Measurements from ENCODE around the gene TYK2. TPM values are rescaled to one million over a fixed set of nuclear protein-coding genes. Genes with fewer than 3 reads are reported as not detected.
"Not testable (repeated sequence)": the region's sequence is repeated elsewhere in the genome, so short reads cannot be mapped to it uniquely, and the experiment has no call there.

TYK2 gene
- polyA plus RNA-seq, 12 donors: 52.4 to 126 (median 61.0) TPM; not detected in 1

DNA sequence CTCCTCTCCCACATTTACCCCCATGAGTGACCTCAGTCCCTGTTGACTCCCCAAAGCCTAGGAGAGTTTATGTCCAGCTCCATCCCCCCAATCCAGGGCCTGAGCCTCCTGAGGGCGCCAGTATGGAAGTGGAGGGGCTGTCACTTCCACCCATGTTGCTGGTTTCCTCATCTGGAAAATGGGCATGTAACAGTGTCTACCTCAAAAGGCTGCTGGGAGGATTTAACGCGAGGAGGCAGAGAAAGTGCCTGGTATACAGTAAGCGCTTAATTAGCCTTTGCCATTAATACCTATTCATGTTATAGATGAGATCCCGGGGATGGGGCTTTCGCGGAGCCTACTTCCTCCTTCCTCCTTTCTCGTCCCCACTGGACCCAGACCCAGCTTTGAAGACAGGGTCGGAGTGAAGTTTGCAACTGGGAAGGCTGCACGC lies 476 bp downstream of the TYK2 start:
- no peak for DNase-seq

DNA sequence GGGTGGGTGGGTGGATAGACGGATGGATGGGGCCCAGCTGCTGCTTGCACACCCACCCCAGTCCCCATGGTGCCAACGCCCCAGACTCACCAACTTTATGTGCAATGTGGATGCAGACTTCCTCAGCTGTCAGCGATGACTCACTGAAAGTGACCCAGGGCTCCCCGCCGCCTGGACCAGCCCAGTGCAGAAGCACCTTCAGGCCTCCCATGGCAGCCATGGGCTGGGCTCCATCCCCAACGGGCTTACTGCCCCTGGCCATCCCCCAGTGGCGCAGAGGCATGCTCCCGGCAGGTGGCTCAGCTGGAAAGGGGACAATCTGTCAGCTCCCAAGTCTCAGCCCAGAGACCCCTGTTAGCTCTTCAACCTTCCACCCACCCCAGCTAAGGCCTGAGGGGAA lies 2.2 kb downstream of the TYK2 start:
- no peak for DNase-seq

DNA sequence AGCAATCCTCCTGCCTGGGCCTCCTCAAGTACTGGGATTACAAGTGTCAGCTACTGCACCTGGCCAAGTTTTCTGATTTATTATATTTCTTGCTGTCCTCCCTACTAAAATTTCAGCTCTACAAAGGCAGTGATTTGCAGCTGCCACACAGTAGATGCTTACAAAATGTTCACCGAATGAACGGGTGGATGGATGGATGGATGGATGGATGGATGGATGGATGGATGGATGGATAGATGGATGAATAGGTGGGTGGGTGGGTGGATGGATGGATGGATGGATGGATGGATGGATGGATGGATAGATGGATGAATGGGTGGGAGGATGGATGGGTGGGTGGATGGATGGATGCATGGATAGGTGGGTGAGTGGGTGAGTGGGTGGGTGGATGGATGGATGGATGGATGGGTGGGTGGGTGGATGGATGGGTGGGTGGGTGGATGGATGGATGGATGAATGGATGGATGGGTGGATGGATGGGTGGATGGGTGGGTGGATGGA lies 3.2 kb downstream of the TYK2 start:
- DNase-seq: not testable (repeated sequence)

DNA sequence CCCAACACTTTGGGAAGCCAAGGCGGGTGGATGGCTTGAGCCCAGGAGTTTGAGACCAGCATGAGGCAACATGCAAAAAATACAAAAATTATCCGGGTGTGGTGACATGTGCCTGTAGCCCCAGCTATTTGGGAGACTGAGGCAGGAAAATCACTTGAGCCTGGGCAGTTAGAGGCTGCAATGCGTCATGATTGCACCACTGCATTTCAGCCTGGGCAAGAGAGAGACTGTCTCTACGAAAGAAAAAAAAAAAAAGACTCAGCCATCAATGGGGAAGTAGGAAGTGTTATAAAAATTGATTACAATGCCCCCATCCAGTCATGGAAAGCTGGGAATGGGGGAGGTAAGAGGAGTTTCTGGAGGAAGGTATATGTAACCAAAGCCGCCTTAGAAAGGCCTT lies 5.4 kb downstream of the TYK2 start:
- DNase-seq: no peak

DNA sequence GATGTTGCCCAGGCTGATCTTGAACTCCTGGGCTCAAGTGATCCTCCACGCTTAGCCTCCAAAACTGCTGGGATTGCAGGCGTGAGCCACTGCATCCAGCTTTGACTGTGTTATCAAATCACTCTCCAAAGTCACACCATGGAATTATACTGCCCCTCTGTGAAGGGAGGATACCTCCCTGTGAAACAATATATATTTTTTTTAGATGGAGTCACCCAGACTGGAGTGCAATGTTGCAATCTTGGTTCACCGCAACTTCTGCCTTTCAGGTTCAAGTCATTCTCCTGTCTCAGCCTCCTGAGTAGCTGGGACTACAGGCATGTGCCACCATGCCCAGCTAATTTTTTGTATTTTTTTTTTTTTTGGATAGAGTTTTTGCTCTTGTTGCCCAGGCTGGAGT lies 7.7 kb downstream of the TYK2 start:
- DNase-seq: no peak

DNA sequence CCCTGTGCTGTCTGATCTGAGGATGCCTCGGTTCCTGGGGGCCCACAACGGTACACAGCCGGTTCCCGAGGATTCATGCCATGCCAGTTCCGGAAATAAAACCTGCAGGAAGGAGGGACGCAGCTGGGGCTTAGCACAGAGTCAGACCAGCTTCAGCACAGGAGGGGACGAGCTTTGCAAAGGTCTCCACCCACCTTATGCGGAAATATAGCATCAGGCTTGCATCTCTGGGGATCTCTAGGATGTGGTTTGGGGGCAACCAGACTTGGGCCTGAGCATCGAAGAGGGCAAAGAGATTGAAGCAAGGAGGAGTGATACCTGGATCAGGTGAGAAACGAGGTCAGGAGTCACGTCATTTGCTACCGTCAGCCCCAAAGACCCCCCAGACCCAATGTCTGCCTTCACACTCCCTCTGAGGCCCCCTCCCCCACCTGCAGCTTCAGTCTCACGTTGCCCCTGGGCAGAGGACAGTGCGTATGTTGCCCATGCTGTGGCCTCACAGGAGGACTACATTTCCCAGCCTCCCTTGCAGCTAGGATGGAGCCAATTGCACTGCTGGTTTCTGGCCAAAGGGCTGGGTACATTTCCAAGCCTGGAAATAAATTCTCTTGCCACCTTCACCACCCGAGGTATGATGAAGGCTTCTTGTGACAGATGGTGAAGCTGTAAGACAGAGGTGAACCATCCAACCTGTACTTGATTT lies 12.1 kb downstream of the TYK2 start:
- DNase-seq: no peak

DNA sequence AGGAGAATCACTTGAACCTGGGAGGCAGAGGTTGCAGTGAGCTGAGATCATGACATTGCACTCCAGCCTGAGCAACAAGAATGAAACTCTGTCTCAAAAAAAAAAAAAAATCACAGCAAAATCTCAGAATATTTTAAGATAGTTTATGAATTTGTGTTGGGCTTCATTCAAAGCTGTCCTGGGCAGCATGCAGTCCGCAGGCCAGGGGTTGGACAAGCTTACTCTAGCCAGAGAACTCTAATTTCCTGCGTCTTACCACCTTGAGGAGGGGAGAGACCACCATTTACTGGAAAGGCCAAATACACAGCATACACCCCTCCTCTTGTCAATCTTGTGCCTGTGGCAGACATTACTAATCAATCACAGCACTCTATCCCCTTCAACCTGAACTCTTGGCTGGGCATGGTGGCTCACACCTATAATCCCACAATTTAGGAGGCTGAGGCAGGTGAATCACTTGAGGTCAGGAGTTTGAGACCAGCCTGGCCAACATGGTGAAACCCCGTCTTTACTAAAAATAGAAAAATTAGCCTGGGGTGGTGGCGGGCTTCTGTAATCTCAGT lies 13.3 kb downstream of the TYK2 start:
- DNase-seq: not testable (repeated sequence)

DNA sequence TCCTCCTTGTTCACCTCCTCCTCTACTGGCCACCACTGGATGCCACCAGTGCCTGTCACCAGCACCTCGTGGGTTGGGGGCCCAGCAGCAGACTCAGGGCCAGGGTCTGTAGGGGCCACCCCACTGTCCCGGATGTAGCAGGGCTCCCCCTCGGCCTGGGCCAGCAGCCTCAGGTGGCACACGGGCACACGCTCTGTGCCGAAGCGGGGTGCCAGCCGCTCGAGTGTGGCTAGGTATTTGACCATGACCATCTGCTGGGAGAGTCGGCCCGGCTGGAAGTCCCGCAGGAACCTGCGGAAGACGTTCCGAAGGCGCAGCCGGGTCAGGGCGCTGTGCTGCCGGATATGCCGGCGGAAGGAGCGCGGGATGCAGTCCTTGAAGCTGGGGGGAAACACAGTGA lies 14.9 kb downstream of the TYK2 start:
- no peak for DNase-seq

DNA sequence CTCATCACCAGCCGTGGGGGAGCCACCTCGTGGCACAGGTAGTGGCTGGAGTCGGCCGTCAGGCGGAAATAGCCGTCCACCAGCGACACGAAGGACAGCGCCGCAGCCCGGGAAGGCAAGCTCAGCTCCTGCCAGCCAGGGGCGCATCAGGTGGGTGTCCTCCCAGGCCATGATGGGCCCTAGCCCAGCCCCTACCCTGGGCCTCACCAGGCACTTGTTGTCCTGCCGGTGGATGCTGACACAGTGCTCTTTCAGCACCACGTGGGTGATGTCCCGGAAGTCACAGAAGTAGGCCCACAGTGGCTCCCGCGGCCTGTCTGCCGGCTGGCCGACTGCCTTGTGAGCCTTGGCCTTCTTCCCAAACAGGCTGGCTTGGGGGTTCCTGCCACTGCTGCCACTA lies 15.7 kb downstream of the TYK2 start:
- no peak for DNase-seq

DNA sequence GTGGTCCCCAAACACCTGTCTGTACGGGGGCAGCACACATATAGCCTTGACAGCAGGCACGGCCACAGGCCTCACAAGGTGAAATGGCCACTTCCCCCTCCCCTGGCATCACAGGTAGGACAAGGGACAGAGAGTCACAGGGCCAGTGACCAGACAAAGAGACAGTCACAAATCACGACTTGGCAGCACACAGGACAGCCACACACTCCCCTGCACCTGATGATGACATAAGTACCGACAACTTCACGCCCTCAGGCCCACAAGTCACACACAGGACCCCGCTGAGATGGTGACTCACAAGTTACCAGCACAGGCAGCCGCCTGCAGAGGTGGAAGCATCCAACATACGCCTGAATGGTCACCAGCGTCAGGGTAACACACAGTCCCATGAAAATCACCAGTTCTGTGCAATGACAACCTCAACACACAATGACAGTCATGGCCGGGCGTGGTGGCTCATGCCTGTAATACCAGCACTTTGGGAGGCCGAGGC lies 16.5 kb downstream of the TYK2 start:
- no peak for DNase-seq

DNA sequence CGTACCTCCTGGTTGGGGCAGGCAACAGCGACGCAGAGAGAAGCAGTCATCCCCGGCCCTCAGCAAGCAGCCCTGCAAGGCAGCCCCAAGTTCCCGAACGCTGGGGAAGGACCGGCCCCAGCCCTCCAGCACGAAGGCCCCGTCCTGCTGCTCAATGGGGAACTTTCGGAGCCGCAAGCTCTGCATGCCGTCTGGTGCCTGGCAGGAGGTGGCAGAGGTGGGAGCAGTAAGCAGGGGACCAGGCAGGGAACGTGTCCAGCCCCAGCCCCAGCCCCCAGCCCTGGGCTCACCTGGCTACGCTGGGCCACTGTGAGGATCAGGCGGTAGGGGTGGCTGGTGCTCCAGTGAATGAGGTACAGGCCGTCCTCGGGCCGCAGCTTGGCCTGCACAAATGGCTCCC lies 18.1 kb downstream of the TYK2 start:
- DNase-seq: no peak

DNA sequence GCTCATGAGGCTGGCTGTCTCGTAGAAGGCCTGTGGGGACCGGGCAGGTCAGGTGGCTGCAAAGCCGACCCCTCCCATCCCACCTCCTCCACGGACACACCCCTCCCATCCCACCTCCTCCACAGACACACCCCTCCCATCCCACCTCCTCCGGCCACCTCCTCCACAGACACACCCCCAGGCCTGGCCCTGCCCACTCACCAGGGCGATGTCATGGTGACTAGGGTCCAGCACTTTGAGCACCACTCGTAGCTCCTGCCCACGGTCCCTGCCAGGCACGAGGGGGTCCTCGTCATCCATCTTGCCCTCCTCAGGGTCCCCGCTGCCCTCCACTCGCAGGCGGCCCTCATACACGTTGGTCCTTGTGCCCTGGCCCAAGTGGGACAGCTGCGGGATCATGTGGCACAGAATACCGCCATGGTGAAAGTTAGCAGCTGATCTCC lies 18.8 kb downstream of the TYK2 start:
- DNase-seq: no peak

DNA sequence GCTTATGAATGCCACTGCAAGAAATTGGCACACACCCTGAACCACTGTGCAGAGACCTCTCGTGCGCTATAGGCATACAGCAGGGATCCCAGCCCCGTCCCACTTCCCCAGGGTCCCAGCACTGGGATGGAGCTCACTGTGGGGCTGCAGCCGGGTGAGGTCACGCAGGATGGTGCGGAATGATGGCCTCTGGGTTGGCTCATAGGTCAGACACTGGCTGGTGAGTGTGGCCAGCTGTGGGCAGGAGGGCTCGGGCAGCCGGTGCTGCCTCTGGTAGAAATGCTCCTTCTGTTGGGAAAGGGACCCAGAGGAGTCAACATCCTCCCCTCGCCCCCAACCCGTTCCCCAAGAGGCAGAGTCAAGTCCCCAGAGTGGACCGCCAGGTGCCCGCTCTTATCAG lies 23.9 kb downstream of the TYK2 start:
- no peak for DNase-seq

DNA sequence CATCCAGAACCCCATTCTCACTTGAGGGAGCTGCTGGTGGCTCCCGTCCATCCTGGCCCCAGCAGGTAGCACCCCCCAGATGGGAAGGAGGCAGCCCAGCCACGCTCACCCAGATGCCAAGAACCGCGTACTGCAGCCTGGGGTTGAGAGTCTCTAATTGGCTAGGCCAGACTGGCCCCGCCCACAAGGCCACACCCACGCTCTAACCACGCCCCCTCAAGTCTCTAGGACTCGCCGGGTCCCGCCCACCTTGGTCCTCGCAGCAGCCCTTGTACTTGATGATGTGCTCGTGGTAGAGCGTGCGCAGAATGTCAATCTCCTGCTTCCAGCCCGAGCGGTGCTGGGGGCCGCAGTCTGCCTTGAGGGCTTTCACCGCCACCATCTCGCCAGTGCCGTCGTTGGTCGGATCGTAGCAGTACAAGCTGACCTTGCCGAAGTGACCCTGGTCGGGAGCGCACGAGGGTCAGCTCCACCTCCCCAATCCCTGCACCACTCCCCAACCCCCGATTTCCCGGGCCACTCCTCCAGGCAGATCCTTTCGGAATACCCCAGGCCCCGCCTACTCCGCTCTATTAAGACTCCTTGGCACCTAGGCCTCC lies 26.5 kb downstream of the TYK2 start:
- DNase-seq: no peak

DNA sequence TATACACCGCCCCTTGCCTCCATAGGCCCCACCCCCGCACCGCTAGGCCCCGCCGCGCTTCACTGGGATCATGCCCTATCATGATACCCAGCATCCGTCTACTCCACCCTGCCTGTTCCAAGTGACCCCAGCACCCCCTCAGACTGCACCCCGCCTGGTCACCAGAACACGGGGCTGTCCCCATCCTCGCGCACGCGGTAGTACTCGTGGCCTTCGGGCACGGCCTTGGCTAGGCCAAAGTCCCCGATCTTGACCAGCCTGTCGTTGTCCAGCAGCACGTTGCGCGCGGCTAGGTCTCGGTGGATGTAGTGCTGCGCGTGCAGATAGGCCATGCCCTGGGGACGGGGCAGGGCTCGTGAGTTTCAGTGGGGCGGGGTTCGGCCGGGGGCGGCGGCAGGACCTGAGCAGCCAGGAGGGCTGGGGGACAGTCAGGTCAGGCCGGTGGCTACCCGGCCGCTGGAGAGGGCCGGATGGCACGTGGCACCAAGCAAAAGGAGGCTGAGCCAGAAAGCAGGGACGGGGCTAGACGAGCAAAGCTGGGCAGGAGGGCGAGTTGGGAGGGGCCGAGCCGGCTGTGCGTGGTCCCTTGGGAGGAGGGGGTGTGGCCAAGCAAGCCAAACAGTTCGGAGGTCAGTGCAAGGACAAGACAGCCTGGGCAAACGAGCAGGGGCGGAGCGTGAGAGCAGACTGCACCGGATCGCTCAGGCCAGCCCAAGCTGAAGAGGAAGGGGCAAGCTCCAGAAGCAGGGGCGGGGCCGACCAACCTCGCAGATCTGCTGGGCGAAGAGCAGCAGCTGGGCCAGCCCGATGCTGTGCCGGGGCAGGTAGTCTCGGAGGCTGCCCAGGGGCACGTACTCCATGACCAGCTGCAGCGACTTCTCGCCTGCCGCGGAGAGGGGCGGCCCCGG lies 27.4 kb downstream of the TYK2 start:
- peak; percentile 36 for DNase-seq

DNA sequence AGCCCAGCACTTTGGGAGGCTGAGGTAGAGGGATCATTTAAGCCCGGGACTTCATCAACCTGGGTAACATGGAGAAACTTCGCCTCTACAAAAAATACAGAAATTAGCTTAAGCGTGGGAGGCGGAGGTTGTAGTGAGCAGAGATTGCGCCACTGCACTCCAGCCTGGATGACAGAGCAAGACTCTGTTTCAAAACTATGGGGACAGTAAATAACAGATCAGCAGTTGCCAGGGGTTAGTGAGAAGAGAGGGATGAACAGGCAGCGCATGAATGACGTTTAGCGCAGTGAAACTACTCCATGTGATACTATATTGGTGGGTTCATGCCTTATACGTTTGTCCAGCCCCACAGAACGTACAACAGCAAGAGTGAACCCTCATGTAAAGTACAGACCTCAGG lies 33.9 kb downstream of the TYK2 start:
- DNase-seq: no peak

DNA sequence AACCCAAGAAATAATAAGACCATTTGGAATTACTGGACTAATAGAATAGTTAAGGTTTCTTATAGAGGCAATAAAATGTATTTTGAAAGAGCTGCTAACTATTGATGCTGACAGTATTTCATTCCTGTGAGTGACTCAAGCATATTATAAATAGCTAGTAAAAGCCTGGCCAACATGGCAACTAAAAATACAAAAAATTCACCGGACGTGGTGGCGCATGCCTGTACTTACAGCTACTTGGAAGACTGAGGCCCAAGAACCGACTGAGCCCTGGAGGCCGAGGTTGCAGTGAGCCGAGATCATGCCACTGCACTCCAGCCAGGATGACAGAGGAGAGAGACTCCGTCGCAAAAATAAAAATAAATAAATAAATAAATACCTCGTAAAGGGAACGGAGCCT lies 35.6 kb downstream of the TYK2 start:
- no peak for DNase-seq

DNA sequence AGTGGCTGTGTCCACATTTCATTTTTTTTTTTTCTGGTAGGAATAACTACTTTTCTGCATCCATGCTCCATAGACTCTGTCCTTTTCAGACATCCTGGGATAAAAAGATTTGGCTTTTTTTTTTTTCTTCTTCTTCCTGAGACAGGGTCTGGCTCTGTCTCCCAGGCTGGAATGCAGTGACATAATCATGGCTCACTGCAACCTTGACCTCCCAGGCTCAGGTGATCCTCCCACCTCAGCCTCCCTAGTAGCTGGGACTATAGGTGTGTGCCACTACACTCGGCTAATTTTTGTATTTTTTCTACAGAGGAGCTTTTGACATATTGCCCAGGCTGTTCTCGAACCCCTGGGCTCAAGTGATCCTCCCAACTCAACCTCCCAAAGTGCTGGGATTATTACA lies 36.9 kb downstream of the TYK2 start:
- no peak for DNase-seq

DNA sequence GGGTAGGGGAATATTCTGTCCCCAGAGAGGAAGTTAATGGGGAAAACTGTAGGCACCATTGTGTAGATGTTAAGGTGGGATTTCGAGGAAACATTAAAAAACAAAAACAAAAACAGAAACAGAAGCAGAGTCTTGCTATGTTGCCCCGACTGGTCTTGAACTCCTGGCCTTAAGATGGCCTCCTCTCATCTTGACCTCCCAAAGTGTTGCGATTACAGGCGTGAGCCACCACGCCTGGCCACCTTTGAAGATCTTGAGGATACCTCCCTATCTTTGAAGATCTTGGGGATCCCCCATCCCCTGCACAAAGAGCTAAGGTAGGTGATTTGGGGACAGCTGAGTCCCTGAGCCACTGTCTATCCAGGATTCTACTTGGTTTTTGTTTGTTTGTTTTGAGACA lies 40.4 kb downstream of the TYK2 start:
- DNase-seq: no peak

DNA sequence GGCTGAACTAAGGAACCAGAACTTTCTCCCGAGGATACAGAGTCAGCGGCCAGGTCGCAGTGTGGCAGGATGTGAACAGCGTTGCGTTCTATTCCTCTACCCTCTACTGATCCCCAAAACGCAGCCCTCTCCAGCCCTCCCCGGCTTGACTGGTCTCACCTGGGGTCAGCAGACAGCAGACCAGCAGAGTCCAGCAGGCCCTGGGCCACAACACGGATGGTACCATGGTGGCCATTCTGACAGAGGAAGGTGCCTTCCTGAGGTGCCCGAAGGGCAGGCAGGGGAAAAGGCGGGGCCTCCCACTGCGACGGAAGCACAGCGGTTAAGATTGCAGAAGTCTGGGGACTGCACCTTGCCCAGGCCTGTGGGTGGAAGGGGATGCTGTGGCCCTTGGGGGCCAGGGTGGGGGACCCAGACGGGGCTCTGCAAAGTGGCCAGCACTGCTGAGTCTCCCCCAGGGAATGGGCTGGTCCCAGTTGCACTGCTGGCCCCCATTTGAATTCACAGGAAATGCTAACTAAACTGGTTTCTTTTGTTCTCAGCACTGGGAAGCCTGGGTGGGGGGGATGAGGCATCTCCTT lies 40.9 kb downstream of the TYK2 start, which contains the start of gene ICAM3:
TSS of gene ICAM3 (minus strand) at position 245 of the 581 bp plus-strand sequence. CDS start at position 235, 10 bp downstream.
- DNase-seq: no peak

DNA sequence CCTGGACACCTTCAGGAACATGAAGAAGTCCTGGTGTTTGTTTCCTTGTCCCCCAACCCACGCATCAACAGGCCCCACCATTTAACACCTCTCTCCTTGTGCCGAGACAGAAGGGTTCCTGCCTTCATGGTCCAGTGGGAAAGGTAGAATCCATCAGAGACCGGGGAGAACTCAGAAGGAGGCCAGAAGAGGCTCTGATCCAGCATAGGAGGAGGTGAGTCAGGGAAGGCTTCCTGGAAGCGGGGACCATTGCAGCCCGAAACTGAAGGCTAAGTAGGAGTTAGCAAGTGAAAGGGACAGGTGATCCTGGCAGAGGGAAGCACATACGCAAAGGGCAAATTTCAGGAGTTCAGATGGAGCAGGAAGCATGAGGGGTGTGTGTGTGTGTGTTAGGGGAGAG lies 41.4 kb downstream of the TYK2 start:
- no peak for DNase-seq

DNA sequence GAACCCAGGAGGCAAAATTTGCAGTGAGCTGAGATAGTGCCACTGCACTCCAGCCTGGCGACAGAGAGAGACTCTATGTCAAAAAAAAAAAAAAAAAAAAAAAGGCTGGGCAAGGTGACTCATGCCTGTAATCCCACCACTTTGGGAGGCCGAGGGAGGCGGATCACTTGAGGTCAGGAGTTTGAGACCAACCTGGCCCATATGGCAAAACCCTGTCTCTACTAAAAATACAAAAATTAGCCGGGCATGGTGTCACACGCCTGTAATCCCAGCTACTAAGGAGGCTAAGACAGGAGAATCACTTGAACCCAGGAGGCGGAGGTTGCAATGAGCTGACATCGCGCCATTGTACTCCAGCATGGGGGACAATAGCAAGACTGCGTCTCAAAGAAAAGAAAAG lies 43.6 kb downstream of the TYK2 start:
- not testable (repeated sequence) for DNase-seq

All from muscle of arm (tissue), 12 donors.